ENCODE data around the gene VWA8. TPM values are rescaled to one million over a fixed set of nuclear protein-coding genes. Genes with fewer than 3 reads are reported as not detected.

The VWA8 gene
- total RNA-seq, 1 experiment from 2014 or later, result 11.1 TPM

DNA sequence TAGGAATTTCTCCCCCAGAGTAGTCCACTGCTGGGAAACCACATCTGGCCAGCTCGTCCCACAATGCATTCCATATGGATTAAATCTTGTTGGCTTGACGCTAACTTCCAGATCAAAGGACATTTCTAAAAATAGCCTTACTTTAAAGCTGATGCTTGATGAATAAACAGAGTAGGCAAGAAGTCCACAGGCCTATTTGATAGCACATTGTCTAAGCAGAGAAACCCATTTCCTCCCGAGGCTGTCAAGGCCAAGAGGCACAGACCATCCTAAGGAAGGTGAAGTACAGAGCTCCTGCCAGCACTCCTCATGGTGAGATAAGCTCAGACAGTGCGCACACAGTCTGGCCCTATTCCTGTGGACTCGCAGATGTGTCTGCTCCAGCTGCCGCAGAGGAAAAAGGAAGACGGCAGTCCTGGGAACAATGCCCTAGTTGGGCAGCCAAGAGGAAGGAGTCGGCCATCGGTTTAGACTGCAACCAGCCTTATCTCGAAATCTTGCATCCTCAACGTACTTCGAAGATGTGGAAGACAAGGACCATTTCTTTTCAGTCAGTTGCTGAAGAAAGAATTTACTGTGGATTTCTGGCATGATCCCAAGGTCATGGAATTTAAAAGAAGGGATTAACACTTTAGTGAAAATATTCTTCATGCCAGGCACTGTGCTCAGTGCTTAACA is 346.8 kb downstream of the VWA8 start:
- no peaks in the 10 kb centered on the region; the same call in 1 of the 2 replicates for H3K36me3 ChIP-seq (replicated peaks; ENCODE audit: control insufficient read depth, insufficient read depth, low read length)
- no peak overlapping the region for H3K4me3 ChIP-seq (ENCODE audit: insufficient read depth, low read depth, low read length)
- no peaks in the 10 kb centered on the region for H3K27me3 ChIP-seq (ENCODE audit: control insufficient read depth, insufficient read depth, low read length)
- DNase-seq, result no peak

DNA sequence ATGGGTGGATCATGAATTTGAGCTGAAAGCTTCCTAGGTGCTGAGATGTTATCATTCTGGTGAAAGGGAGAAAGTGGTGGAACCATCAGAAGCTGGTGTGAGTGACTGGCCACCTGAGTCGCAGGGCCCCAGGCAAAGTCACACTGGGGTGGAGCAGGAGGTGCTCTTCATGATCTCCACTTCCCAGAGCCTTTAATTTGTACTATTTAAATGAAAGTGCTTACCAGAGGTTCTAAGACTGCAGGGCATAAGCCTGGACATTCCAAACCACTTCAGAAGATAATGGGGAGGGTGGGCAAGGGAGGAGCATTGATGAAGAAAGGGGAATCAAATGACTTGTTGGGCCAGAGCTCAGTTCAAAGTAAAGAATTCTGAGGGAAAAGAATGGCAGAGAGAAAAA is 347.4 kb downstream of the VWA8 start:
- DNase-seq, result no peak
- Histone ChIP-seq H3K36me3 (replicated peaks; ENCODE audit: control insufficient read depth, insufficient read depth, low read length) (no peaks in the 10 kb centered on the region; the same call in 1 of the 2 replicates), H3K4me3 (ENCODE audit: insufficient read depth, low read depth, low read length) (no peak overlapping the region), H3K27me3 (ENCODE audit: control insufficient read depth, insufficient read depth, low read length) (no peaks in the 10 kb centered on the region)

DNA sequence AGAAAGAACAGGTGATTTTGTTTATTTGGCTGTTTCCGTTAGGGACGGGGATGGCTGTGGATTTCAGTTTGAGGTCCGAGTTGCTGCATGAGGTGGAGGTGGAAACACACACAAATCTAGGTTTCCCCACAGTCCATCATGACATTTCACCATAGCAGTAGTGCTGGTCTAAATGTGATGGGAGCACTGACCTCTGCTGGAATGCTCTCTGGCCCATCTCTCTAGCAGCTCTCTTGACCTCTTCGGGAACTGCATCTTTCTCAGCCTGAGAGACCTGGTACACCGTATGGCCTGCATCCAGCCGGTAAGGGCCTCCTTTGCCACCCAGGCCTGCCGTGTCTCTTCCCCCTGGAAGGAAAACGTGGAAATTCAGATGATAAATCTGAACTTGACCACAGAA is 349.5 kb downstream of the VWA8 start:
- Histone ChIP-seq H3K27me3 (ENCODE audit: control insufficient read depth, insufficient read depth, low read length) (no peaks in the 10 kb centered on the region), H3K36me3 (replicated peaks; ENCODE audit: control insufficient read depth, insufficient read depth, low read length) (no peaks in the 10 kb centered on the region; the same call in 1 of the 2 replicates), H3K4me3 (ENCODE audit: insufficient read depth, low read depth, low read length) (no peak overlapping the region)
- no peak for DNase-seq

DNA sequence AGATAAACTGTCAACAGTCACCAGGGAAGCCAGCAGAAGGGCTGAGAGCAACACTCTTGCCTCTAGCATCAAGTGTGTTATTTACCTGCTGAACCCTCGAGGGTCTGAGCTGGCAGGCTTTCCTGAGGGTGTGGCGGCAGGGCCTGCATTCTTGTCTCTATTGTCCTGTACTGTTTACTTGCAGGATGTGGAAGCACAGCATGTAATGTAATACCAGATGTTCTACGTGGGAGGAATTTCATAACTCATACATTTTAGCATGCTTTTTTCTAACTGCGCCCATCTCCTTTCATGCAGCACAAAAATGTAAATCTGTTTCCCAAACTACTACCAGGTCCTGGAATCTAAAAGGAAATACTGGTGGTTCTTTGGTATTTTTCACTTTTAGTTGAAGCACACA is 350.5 kb downstream of the VWA8 start:
- no peaks in the 10 kb centered on the region for H3K27me3 ChIP-seq (ENCODE audit: control insufficient read depth, insufficient read depth, low read length)
- no peaks in the 10 kb centered on the region; the same call in 1 of the 2 replicates for H3K36me3 ChIP-seq (replicated peaks; ENCODE audit: control insufficient read depth, insufficient read depth, low read length)
- DNase-seq, result no peak
- no peak overlapping the region for H3K4me3 ChIP-seq (ENCODE audit: insufficient read depth, low read depth, low read length)

DNA sequence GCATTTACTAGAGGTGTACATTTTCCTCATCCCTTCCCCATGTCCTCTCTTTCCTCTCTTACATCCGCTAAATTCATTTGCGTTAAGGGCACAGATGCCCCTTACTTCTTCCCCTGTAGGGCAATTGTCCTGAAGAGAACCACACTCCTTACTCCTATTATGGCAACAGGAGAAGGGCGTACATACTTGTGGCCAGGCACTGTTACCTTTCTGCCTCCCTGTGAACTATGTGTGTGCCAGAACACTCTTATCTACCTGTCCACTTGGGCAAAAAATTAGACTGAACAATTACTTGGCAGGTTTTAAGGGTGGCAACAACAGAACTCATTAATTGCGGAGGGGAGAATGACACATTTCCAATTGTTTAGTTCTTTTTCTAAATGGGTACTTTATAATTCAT is 351.1 kb downstream of the VWA8 start:
- DNase-seq, result no peak
- Histone ChIP-seq H3K4me3 (ENCODE audit: insufficient read depth, low read depth, low read length) (no peak overlapping the region), H3K36me3 (replicated peaks; ENCODE audit: control insufficient read depth, insufficient read depth, low read length) (no peaks in the 10 kb centered on the region; the same call in 1 of the 2 replicates), H3K27me3 (ENCODE audit: control insufficient read depth, insufficient read depth, low read length) (no peaks in the 10 kb centered on the region)

DNA sequence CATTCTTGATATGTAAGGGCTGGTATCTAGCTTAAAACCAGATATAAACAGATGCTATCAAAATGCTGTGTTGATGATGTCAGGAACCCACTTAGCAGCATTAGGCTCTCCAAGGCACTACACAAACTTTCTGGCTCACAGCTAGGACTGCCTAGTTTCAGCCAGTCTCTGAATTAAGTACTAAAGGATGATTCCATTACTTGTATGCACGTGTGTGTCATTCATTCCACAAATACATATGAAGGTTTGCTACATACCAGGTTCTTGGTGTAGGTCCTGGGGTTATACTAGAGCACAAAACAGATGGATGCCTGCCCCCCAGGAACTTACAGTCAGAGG is 352.1 kb downstream of the VWA8 start:
- no peaks in the 10 kb centered on the region; the same call in 1 of the 2 replicates for H3K36me3 ChIP-seq (replicated peaks; ENCODE audit: control insufficient read depth, insufficient read depth, low read length)
- no peak overlapping the region for H3K4me3 ChIP-seq (ENCODE audit: insufficient read depth, low read depth, low read length)
- DNase-seq, result no peak
- no peaks in the 10 kb centered on the region for H3K27me3 ChIP-seq (ENCODE audit: control insufficient read depth, insufficient read depth, low read length)

DNA sequence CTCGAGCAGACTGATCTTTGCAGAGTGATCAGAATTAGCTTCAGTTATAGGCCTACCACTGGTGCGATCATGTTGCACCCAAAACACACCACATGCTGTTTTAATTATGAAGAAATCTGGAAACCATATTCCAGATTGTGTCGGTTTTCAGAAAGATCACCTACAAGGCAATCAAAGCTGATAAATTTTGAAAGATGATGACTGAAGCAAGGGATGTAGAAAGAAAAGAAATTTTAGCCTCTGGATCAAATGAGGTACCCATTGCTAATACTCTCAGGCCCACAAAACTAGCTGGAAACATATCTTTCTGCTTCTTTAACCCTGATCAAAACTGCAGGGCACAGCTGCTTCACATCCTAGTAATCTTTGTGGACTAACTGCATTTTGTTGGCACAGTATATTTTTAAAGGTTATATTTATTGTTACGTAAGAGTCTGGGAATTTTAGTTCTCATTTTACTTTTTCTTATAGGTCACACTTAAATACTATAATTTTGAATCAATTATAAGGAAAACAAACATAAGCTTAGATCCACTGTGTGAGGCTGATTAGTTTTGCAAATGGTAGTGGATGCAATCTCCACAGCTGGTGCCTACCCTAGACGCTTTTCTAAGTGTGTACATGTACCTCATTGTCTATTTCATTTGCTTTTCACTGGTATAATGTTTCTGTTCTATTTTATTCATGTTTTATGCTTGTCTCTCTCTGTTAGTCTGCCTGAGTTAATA is 352.6 kb downstream of the VWA8 start:
- no peaks in the 10 kb centered on the region for H3K27me3 ChIP-seq (ENCODE audit: control insufficient read depth, insufficient read depth, low read length)
- no peaks in the 10 kb centered on the region; the same call in 1 of the 2 replicates for H3K36me3 ChIP-seq (replicated peaks; ENCODE audit: control insufficient read depth, insufficient read depth, low read length)
- H3K4me3 ChIP-seq (ENCODE audit: insufficient read depth, low read depth, low read length), result no peak overlapping the region
- DNase-seq, result no peak

DNA sequence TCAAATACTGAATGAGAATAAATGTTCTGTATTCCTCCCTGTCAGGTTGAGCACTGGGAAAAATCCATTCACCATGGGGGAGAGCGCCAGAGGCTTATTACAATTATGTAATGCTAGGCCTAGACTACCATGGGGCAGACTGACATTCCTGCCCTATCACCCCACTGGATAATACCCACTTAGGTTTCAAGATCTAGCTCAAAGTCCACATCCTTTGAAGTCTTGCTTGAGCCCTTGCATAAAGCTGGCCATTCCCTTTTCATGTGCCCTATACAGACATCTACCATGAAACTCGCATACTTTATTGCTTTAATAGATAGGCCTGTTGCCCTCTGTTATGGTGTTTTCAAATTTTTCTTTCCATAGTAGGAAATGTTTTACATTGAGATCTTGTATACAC is 354.3 kb downstream of the VWA8 start:
- no peak for DNase-seq
- H3K36me3 ChIP-seq (replicated peaks; ENCODE audit: control insufficient read depth, insufficient read depth, low read length), result peaks cover 1% of the 10 kb centered on the region
- no peaks in the 10 kb centered on the region for H3K27me3 ChIP-seq (ENCODE audit: control insufficient read depth, insufficient read depth, low read length)
- no peak overlapping the region for H3K4me3 ChIP-seq (ENCODE audit: insufficient read depth, low read depth, low read length)

DNA sequence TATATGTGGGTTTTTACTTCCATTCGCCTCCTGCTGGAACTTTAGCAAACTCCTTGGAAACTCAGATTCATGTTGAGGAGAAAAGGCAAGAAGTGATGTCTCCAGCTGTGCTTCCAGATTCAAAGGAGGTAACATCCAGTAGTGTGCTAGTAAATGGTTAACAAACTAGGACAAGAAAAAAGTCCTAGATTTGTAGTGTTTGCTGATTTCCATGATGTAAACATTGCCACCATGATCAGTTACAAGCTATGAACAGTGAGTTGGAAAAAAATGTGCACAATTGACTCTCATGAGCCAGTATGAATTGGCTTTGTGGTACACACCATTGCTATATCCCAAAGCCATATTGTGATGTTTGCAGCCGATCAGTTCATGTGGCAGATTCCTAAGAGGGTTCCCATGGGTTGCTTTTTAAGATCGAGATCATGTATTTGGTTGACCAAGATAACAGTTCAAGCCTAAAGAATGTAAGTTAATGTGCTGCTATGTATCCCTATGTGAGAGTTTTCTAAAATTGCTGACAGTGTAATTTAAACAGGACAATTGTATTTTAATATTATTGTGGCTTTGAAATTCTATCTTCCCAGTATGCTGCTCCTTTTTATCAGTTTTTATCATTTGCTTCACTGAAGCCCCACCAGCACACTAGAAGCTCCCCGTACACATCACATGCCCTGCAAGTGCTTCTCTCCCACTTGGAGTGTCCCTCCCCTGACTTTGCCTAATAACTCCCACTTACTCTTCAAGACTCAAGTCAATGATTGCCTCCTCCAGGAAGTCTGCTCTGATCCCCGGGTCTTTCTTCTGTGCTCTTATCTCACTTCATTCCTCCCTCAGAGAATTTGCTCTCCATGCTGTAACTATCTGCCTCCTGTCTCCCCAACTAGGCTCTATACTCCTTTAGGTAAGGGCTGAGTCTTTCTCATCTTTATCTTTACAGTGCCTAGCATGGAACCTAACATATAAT is 355.3 kb downstream of the VWA8 start:
- H3K27me3 ChIP-seq (ENCODE audit: control insufficient read depth, insufficient read depth, low read length), result no peaks in the 10 kb centered on the region
- DNase-seq, result no peak
- H3K36me3 ChIP-seq (replicated peaks; ENCODE audit: control insufficient read depth, insufficient read depth, low read length), result peaks cover 1% of the 10 kb centered on the region
- no peak overlapping the region for H3K4me3 ChIP-seq (ENCODE audit: insufficient read depth, low read depth, low read length)

DNA sequence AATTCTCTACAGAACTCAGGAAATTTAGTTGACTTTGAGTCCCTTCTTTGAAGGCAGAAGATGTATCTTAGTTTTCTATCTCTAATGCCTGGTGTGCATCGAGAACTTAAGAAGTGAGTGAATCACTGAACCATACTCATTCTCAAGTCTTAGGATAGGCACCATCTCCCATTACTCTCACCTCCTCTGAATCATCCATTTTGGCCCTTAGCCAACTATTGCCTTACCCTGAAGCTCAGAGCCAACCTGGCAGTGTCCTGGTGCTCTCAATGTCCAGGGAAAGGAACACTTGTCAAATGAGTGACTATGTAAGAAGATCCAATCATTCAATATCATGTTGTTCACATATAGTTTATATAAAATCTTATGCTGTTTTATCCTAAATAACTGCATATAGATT is 357.0 kb downstream of the VWA8 start:
- no peaks in the 10 kb centered on the region for H3K27me3 ChIP-seq (ENCODE audit: control insufficient read depth, insufficient read depth, low read length)
- no peak overlapping the region for H3K4me3 ChIP-seq (ENCODE audit: insufficient read depth, low read depth, low read length)
- no peak for DNase-seq
- H3K36me3 ChIP-seq (replicated peaks; ENCODE audit: control insufficient read depth, insufficient read depth, low read length), result peaks cover 1% of the 10 kb centered on the region; the same call in 1 of the 2 replicates

DNA sequence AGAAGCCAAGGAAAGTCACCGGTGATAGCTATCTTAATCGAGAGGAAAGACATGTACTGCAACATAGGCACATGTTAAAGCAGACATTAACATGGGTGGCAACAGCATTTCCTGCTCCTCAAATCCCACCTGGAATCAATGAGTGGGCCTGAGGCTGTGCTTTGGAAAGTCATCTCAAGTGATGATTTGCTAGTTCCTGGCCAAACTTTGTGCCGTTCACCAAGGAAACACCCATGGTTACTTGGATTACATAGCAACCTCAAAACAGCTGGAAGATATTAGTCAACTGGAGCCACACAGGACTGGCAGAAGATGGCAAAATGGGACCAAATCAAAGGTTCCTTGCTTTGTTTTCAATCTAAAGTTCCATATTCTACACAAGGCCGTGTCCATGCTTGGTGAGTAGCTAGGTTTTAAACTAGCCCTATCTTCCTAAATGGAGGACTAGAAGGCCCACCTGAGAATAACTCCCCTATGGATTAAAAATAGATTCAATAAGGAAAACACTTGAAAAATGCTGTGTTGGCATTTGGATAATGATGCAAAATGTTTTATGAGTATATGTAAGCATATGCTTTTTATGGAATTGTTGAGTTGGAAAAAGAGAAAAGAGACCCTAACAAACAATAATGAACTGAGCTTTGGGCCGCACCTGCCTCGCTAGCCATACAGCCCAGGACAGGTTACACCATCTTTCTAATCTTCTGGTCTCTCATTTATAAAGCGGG is 359.0 kb downstream of the VWA8 start:
- no peaks in the 10 kb centered on the region for H3K27me3 ChIP-seq (ENCODE audit: control insufficient read depth, insufficient read depth, low read length)
- no peak overlapping the region for H3K4me3 ChIP-seq (ENCODE audit: insufficient read depth, low read depth, low read length)
- H3K36me3 ChIP-seq (replicated peaks; ENCODE audit: control insufficient read depth, insufficient read depth, low read length), result peaks cover 1% of the 10 kb centered on the region
- DNase-seq, result no peak

DNA sequence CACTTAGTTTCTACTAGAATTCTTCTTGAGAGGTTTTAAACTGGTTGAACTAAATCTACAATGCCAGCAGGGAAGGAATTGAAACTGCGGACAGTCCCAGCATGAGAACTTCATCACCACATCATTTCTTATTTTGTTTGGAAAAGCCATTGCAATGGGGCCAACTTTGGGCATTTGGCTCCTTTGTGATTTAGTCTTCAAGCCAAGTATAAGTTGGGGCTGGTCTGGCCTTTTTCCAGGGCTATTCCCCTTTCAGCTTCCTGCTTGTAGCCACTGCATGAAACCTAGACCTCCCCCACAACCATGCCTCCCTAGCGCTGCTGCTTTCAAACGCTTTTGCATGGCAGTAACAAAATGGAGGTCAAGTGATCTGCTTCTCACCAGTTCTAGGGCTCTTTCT is 361.3 kb downstream of the VWA8 start:
- Histone ChIP-seq H3K4me3 (ENCODE audit: insufficient read depth, low read depth, low read length) (no peak overlapping the region), H3K36me3 (replicated peaks; ENCODE audit: control insufficient read depth, insufficient read depth, low read length) (peaks cover 1% of the 10 kb centered on the region), H3K27me3 (ENCODE audit: control insufficient read depth, insufficient read depth, low read length) (no peaks in the 10 kb centered on the region)
- DNase-seq, result no peak

DNA sequence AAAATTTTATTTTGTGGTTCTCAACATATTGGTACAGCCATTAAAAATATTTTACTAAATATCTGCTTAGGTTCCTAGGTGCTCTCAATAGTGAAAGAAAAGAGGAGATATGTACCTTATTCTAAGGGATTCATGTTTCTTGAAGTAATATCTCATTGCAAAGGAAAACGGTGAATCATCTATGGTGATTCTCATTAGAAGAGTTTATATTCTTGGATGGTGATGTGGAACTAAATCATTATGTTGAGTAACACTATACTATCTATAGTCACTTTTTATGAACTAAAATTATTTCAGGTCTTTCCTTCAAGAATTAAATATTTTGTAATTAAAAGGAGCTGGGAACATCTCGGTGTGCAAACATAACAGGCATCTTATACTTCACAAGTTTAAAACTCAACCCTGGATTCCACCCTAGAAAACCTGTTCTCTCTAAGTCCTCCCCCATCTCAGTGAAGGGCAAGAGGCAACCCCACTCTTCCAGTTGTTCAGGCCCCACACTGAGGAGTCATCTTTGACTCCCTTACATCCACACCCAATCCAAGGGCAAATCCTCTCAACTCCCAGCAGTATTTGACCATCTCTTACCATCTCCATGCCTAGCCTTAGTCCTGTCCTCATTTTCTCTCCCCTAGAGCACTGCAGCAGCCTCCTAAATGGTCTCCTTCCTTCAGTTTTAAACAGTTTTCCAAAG is 363.4 kb downstream of the VWA8 start:
- Histone ChIP-seq H3K4me3 (ENCODE audit: insufficient read depth, low read depth, low read length) (no peak overlapping the region), H3K27me3 (ENCODE audit: control insufficient read depth, insufficient read depth, low read length) (no peaks in the 10 kb centered on the region), H3K36me3 (replicated peaks; ENCODE audit: control insufficient read depth, insufficient read depth, low read length) (peaks cover 1% of the 10 kb centered on the region)
- DNase-seq, result no peak

DNA sequence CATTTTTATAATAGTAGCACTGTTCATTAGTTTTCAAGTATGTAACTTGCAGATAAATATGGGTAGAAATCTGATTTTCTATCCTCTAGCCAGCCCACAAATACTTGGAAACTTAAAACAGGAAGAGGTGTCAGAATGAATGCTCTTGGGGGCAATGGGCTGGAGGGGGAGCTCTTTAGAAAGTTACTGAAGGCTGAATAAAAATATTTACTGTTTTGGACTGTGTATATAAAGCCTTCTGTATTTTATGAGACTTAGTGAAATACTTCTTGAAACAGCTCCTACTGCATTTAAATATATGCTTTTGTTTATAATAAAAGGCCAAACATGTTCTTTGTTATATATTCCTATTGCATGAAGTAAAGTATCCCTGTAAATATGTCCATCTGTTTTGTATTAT is 364.7 kb downstream of the VWA8 start:
- DNase-seq, result no peak
- Histone ChIP-seq H3K4me3 (ENCODE audit: insufficient read depth, low read depth, low read length) (no peak overlapping the region), H3K27me3 (ENCODE audit: control insufficient read depth, insufficient read depth, low read length) (no peaks in the 10 kb centered on the region), H3K36me3 (replicated peaks; ENCODE audit: control insufficient read depth, insufficient read depth, low read length) (no peaks in the 10 kb centered on the region; the same call in 1 of the 2 replicates)

Data from H7 (cell line).